SW480 (cell line): Measurements from ENCODE around the gene POGZ.
A peak's percentile ranks its signal among the peaks of the same experiment; 100 is the strongest.

ENCODE experiments used
- DNase-seq: peaks from one replicate; pipeline ENCODE4 v3.0.0-alpha.2; 2016; ENCODE audit warnings: low spot score

Gene POGZ, protein sequence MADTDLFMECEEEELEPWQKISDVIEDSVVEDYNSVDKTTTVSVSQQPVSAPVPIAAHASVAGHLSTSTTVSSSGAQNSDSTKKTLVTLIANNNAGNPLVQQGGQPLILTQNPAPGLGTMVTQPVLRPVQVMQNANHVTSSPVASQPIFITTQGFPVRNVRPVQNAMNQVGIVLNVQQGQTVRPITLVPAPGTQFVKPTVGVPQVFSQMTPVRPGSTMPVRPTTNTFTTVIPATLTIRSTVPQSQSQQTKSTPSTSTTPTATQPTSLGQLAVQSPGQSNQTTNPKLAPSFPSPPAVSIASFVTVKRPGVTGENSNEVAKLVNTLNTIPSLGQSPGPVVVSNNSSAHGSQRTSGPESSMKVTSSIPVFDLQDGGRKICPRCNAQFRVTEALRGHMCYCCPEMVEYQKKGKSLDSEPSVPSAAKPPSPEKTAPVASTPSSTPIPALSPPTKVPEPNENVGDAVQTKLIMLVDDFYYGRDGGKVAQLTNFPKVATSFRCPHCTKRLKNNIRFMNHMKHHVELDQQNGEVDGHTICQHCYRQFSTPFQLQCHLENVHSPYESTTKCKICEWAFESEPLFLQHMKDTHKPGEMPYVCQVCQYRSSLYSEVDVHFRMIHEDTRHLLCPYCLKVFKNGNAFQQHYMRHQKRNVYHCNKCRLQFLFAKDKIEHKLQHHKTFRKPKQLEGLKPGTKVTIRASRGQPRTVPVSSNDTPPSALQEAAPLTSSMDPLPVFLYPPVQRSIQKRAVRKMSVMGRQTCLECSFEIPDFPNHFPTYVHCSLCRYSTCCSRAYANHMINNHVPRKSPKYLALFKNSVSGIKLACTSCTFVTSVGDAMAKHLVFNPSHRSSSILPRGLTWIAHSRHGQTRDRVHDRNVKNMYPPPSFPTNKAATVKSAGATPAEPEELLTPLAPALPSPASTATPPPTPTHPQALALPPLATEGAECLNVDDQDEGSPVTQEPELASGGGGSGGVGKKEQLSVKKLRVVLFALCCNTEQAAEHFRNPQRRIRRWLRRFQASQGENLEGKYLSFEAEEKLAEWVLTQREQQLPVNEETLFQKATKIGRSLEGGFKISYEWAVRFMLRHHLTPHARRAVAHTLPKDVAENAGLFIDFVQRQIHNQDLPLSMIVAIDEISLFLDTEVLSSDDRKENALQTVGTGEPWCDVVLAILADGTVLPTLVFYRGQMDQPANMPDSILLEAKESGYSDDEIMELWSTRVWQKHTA (N-terminal part only)

DNA sequence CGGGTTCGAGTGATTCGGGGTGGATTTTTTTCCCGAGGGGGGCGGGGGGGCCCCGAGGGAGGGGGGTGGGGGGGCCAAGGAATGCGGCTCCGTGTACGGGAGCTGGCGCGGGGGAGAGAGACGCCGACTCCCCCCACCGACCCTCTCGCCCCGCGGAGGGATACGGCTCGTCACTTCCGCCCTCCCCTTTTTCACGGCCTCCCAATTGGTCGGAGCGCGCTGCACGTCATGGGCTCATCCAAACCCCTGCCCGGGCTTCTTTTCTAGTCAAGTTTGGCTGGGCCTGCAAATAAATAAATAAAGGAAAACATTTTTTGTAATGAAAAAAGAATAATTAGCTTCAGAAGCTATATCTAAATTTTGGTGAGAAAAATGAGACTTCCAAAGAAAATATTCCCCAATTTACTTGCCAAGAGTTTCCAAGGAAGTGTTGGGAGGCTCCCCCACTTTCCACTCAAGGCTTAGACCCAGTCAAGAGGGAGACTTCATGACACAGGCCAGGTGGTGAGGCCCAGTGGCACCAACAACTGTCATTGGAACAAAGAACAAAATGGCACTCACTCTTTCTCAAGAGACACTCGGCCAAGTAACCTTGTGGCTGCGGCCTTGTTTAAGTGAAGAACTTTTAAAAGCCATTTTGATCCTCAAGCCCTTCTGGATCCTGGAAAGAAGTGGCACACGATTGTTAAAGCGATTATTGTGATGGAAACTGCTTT, at the start of gene POGZ:
TSS of gene POGZ (minus strand) at position 164 of the 716 bp plus-strand sequence. CDS start 17,290 bp downstream, outside the sequence.
- DNase-seq, result peak; percentile 94

DNA sequence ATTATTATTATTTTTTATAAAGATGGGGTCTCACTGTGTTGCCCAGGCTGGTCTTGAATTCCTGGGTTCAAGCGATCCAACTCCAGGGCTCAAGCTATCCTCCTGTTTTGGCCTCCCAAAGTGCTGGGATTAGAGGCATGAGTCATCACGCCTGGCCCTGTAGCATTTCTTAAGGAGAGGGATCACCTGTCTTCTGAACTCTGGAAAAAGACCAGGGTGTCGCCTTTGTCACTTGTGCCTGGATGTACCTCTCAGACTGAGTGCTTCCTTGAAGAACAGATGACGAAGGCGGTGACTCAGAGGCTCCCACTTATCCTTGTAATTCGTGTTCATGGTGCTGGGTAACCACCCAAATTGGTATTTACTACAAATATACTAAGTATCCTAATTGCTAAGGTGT, 49.5 kb upstream of the POGZ start:
- DNase-seq, result peak; percentile 31

DNA sequence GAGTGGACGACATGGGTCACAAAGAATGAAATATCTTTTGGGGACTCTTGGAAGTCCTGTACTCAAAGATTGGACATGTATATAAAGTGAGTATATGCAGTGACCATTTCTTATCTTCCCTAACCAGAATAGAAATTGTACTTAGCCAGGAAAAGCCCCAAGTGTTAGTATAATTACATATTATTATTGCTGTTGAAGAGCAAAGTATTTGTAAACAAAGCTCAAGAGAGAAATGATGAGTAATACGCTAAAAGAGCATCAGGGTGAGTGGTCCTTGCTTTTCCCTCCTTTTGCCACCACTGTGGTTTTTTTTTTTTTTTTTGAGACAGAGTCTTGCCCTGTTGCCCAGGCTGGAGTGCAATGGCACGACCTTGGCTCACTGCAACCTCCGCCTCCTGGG, 45.5 kb upstream of the POGZ start:
- DNase-seq, result no peak

GRCh38 chr1:151504252-151504651, 45.0 kb upstream of the POGZ start:
- no peak for DNase-seq

DNA sequence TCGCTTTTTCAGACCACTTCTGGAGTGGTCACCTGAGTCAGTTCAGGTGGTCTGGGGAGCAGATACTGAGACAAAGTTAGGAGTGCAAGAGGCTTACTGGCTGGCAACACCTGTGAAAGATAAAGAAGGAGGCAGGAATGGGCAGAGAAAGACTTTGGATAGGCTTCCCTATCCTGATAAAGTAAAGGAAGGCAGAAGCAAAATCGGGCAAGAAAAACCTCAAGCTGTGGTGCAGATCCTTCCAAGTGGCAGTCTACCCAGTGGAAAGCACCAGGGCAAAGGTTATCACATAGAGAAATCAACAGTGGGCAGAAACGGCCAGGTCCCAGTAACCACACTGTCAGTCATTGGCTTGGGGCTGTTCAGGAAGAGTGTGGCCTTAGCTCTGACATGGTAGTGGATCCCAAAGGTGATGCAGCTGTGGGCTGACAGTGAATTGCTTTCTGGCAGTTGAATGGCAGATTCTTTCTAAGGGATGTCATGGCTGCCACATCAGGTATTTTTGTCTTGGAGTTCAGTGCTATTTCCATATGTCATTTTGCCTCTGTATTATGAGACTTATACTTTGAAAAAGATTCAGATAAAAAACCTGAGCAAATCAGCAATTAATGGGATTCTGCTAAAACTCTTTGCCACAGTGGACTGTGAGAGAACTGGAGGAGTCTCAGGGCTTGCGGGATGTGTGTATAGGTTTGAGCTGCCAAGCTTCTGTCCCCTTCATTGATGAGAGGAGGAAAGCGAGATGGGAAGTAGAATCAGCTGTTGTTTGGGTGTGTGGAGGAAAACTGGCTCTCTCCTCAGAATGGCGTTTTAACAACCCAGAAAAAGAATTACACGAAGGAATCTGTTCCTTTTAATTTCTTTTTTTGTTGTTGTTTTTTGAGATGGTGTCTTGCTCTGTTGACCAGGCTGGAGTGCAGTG, 43.8 kb upstream of the POGZ start:
- no peak for DNase-seq

GRCh38 chr1:151502035-151502700, 42.9 kb upstream of the POGZ start:
- no peak for DNase-seq

DNA sequence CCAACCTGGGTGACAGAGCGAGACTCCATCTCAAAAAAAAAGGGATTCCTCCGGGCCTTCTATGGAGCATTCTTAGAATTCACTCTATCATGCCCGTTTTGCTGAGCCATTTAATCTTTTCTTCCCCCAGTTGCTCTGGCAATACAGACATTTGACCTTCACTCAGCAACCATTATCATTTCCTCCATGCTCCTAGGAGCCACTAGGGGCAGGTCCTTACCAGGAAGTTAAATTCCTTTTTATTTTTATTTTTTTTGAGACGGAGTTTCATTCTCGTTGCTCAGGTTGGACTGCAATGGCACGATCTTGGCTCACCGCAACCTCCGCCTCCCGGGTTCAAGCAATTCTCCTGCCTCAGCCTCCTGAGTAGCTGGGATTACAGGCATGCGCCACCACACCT, 42.2 kb upstream of the POGZ start:
- DNase-seq, result no peak

GRCh38 chr1:151499930-151500329, 40.6 kb upstream of the POGZ start:
- DNase-seq, result no peak

DNA sequence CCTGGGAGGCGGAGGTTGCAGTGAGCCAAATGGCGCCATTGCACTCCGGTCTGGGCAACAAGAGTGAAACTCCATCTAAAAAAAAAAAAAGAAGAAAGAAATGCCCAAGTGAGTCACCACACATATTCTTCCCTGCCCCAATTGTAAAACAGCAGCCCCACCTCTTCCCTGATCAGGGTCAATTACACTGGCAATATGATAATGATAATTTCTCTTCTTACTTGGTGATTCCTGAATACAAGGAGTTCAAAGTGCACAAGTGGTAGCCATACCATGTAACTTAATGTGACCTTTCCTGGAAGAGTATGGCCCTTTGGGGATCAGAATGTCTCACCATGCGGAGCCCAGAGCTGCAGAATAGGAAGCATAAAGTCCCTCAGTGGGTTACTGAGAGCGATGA, 40.1 kb upstream of the POGZ start:
- no peak for DNase-seq

DNA sequence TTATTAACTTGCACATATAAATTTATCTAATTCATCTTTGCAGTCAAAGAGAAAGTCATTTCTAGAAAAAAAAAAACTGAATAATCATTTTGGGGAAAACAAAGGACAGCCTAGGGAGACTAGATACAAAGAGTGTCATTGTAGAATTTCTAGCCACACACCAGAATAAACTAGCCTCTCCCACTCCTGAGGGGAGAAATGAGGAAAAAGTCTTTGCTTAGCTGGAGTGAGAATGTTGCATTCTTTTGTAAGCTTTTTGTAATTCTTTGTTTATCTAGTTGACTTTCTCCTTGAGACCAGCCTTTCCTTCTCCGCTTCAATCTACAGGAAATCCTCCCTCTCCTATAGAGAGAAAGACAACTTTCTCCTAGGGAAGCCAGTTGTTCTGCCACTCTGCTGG, 36.0 kb upstream of the POGZ start:
- no peak for DNase-seq

- DNase-seq, result peak; percentile 97
Observed at GRCh38 chr1:151494741-151495281, 35.5 kb upstream of the POGZ start.

- no peak for DNase-seq
Observed at GRCh38 chr1:151493042-151493441, 33.7 kb upstream of the POGZ start.

GRCh38 chr1:151492120-151492519, 32.8 kb upstream of the POGZ start:
- DNase-seq, result no peak

DNA sequence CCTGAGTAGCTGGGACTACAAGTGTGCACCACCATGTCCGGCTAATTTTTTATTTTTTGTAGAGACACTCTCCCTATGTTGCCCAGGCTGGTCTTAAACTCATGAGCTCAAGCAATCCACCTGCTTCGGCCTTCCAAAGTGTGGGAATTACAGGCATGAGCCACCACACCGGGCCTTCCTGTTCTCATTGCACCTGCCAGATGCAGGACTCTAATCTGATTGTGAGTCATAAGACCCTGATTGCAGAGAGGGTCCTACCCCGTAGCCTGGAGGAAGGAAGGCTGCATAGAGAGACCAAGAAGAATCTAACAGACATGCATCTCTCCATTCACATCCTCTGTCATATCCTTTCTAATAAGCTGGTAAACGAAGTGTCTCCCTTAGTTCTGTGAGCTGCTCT, 32.3 kb upstream of the POGZ start:
- no peak for DNase-seq

GRCh38 chr1:151486557-151486956, 27.3 kb upstream of the POGZ start:
- no peak for DNase-seq

GRCh38 chr1:151485685-151486255, 26.5 kb upstream of the POGZ start:
- no peak for DNase-seq

DNA sequence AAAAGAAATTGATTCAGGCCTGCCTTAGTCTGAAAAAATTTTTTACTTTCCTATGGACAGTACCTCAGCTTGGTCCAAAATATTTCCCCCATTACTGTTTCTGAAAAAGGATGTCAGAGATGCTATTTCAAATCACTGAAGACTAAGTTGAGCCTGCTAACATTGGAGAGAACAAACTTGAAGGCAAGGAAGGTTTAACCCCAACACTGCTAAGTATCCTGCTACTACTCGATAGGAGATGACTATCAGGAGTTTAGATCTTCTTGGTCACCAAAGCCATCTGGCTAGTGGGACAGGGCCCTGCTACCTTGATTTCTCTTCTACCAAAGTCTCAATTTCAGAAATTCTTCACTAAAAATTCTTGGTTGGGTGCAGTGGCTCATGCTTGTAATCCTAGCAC, 22.7 kb upstream of the POGZ start:
- DNase-seq, result no peak

- DNase-seq, result no peak
Observed at GRCh38 chr1:151479462-151479861, 20.2 kb upstream of the POGZ start.

- no peak for DNase-seq
Observed at GRCh38 chr1:151478923-151479322, 19.6 kb upstream of the POGZ start.
